Measurements from ENCODE around the gene GARS1. TPM values are rescaled to one million over a fixed set of nuclear protein-coding genes. Genes with fewer than 3 reads are reported as not detected.

Gene GARS1
- total RNA-seq, 1 experiment from 2014 or later, result 274 TPM

DNA sequence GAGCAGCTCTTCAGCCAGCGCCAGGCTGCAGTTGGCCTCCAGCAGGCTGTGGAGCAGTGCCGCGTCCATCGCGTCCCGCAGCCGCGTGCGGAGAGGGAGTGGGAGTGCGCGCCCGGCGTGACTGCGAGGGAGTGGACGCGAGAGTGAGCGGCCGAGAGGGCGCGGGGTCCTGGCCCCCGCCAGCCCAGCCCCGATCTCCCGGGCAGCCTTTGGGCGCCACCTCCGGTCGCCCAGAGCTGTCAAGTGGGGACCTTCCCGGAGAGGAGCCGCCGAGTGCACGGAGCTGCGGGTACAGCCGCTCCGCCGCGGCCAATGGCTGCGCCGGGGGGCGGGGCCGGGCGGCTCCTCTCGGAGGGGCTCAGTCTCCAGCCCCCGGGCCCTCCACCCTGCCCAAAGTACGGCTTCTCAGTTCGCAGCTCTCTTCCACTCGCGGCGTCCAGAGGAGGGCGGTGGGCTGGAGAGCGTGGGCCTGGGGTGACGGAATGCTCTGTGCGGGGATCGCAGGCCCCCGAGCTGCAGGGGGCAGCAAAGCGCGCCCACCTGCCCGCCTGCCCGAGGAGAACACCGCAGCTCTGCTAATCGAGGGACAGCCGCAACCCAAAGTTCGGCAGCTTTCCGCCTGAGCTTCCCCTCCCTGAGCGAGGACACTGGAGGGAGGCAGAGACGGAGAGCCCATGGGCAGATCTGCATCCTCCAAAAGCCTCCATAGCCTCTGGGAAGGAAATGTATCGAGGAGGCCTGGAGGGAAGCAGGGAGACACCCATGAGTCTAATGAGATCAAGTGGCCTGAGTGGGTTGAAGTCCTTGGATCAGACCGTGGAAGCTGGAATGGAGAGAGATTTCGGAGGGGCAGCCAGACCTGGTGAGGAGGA, 87.8 kb downstream of the GARS1 start, which contains the start of gene CRHR2:
Gene CRHR2, minus strand, starts transcription at position 245 of the 872 bp plus-strand sequence. Its CDS starts 176 bp downstream, at position 69.
- no peaks in the 10 kb centered on the region for H3K9me3 ChIP-seq (ENCODE audit: insufficient read depth, low read depth)
- ChIA-PET CTCF (no interaction called here), POLR2A (ENCODE audit: unreplicated experiment) (no interaction called here)
- no peaks in the 10 kb centered on the region for H3K9me2 ChIP-seq (ENCODE audit: insufficient read depth)
- H3K27ac ChIP-seq, result no peak within 1 kb of the TSS
- BruUV-seq (replicated peaks), result no TSS peak
- intact Hi-C loops (cut with micrococcal nuclease; ENCODE audit: unreplicated experiment), result loop anchor here (2.0 kb wide), 1 partner anchor 58 kb away; no protein-coding TSS in a partner anchor
- no peaks in the 10 kb centered on the region for H3K79me2 ChIP-seq (ENCODE audit: low read depth)
- peaks cover 4% of the 10 kb centered on the region; the same call in 1 of the 2 replicates for H4K20me1 ChIP-seq (ENCODE audit: insufficient read depth)
- H3F3A ChIP-seq (ENCODE audit: insufficient read depth, low read depth), result no peaks in the 10 kb centered on the region
- TF ChIP-seq, protein P1, sequence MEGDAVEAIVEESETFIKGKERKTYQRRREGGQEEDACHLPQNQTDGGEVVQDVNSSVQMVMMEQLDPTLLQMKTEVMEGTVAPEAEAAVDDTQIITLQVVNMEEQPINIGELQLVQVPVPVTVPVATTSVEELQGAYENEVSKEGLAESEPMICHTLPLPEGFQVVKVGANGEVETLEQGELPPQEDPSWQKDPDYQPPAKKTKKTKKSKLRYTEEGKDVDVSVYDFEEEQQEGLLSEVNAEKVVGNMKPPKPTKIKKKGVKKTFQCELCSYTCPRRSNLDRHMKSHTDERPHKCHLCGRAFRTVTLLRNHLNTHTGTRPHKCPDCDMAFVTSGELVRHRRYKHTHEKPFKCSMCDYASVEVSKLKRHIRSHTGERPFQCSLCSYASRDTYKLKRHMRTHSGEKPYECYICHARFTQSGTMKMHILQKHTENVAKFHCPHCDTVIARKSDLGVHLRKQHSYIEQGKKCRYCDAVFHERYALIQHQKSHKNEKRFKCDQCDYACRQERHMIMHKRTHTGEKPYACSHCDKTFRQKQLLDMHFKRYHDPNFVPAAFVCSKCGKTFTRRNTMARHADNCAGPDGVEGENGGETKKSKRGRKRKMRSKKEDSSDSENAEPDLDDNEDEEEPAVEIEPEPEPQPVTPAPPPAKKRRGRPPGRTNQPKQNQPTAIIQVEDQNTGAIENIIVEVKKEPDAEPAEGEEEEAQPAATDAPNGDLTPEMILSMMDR (conservative IDR thresholded peaks at IDR 0.05), result no peak
- no peak for TF ChIP-seq EZH2 (IDR thresholded peaks at IDR 0.05; ENCODE audit: low read depth)
- DNase-seq, result no peak
- H2AFZ ChIP-seq, result no peak within 1 kb of the TSS
- no peak within 1 kb of the TSS for H3K4me2 ChIP-seq
- peaks cover 75% of the 10 kb centered on the region for H3K27me3 ChIP-seq (ENCODE audit: insufficient read depth, low read depth)
- H3K4me3 ChIP-seq, result no peak within 1 kb of the TSS
- H3K4me1 ChIP-seq (replicated peaks; ENCODE audit: insufficient read depth), result no peaks in the 10 kb centered on the region
- no peaks in the 10 kb centered on the region for H3K36me3 ChIP-seq (ENCODE audit: low read depth)

DNA sequence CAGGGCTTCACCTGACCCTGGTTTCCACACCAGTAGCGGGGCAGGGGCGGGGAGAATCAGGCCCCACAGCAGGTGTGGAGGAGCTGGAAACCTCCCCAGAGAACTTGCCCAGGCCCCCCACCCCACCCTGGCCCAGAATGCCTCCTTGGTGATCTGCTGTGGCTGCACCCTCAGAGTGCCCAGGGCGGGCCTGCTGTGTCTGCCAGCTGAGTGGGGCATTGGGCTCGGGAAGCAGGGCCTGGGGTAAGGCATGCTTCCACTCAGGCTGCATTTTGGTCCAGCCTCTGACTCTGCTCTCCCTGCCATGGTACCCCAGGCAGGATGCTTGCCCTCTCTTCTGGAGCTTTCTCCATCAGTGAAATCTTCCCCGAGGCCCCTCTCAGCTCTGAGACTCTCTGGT, 88.6 kb downstream of the GARS1 start:
- Histone ChIP-seq H3K36me3 (ENCODE audit: low read depth) (no peaks in the 10 kb centered on the region), H3F3A (ENCODE audit: insufficient read depth, low read depth) (no peaks in the 10 kb centered on the region), H3K79me2 (ENCODE audit: low read depth) (no peaks in the 10 kb centered on the region), H4K20me1 (ENCODE audit: insufficient read depth) (peaks cover 4% of the 10 kb centered on the region; the same call in 1 of the 2 replicates), H3K9me3 (ENCODE audit: insufficient read depth, low read depth) (no peaks in the 10 kb centered on the region), H2AFZ (no peak overlapping the region), H3K27me3 (ENCODE audit: insufficient read depth, low read depth) (peaks cover 66% of the 10 kb centered on the region), H3K4me1 (replicated peaks; ENCODE audit: insufficient read depth) (no peaks in the 10 kb centered on the region), H3K4me3 (no peak overlapping the region), H3K27ac (no peak overlapping the region), H3K4me2 (no peak overlapping the region), H3K9me2 (ENCODE audit: insufficient read depth) (no peaks in the 10 kb centered on the region)
- ChIA-PET POLR2A (ENCODE audit: unreplicated experiment) (no interaction called here), CTCF (no interaction called here)
- TF ChIP-seq, protein P1 (conservative IDR thresholded peaks at IDR 0.05), result no peak
- TF ChIP-seq EZH2 (IDR thresholded peaks at IDR 0.05; ENCODE audit: low read depth), result no peak
- DNase-seq, result no peak
- intact Hi-C loops (cut with micrococcal nuclease; ENCODE audit: unreplicated experiment), result loop anchor here (2.0 kb wide), 1 partner anchor 57 kb away; no protein-coding TSS in a partner anchor
- BruUV-seq (replicated peaks), result no TSS peak

Other genes with a start within 250 kb of the GARS1 start
- 16.5 and 20.5 TPM in 2 replicates for gene NOD1, start 116.1 kb upstream of the GARS1 start, total RNA-seq (2021)
- 151 and 162 TPM in 2 replicates for gene GGCT, start 90.0 kb upstream of the GARS1 start, total RNA-seq (2021)
- not detected in 2 replicates for gene CRHR2, start 87.6 kb downstream of the GARS1 start, total RNA-seq (2021)
- not detected in 2 replicates for gene INMT, start 157.3 kb downstream of the GARS1 start, total RNA-seq (2021)
- 11.5 and 14.8 TPM in 2 replicates for gene MINDY4, start 176.5 kb downstream of the GARS1 start, total RNA-seq (2021)